Stimulated activated naive CD8-positive, alpha-beta T cell treated with anti-CD3 and anti-CD28 coated beads, Interleukin-15, Interleukin-2, amounts not matched to agents 100 ng/mL and 50 ng/mL, for 24 hours (primary cell): ENCODE data around the gene RIC8A.

Experiments
- H3K27ac Mint-ChIP-seq: one replicate; pipeline ENCODE4 v1.8.0; 2021; ENCODE audit warnings: mild to moderate bottlenecking, mixed read lengths
- H3K27me3 Mint-ChIP-seq: one replicate; pipeline ENCODE4 v1.8.0; 2021; ENCODE audit warnings: mixed read lengths
- H3K36me3 Mint-ChIP-seq: one replicate; pipeline ENCODE4 v1.8.0; 2021; ENCODE audit warnings: low read depth, mixed read lengths
- H3K4me1 Mint-ChIP-seq: one replicate; pipeline ENCODE4 v1.8.0; 2021; ENCODE audit warnings: low read depth, mixed read lengths
- H3K4me3 Mint-ChIP-seq: one replicate; pipeline ENCODE4 v1.8.0; 2021; ENCODE audit warnings: mild to moderate bottlenecking, mixed read lengths
- H3K9me3 Mint-ChIP-seq: one replicate; pipeline ENCODE4 v1.8.0; 2021; ENCODE audit warnings: mixed read lengths

The RIC8A gene

DNA sequence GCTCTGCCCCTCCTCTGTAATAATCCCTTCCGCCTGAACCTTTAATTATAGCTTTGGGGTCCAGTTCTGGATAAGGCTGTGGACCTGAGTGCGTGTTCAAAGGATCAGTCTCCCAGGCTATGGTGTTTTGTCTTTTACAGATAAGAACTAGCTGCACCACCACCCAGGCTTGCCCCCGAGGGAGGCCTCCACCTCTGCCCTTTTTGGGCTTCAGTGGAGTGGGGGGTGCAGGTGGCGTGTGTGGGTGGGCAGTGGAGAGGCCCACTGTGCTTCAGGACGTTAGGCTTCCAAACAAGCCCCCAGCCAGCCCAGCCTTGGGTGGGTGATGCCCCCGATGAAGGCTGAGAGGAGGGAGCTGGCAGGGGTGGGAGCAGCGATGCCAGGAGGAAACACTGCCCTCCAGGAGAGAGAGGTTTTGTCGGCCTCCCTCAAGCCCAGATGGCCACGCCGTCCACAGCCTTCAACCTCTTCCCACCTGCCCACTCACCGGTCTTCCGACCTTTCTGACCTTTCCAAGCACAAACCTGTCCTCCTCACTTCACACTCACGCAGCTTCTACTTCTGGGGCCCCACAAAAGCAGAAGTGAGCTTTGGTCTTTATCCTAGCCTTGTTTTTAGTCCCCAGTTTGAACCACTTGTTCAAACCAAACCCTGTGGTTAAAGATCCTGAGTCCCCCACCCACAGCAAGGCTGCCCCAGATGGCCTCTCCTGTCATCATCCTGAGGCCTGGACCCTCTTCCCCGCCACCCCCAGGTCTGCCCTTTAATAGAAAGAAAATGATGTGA lies 49.6 kb downstream of the RIC8A start:
- H3K4me3 Mint-ChIP-seq = no peak overlapping the region
- peaks cover 12% of the 10 kb centered on the region for H3K4me1 Mint-ChIP-seq
- H3K27ac Mint-ChIP-seq = no peak overlapping the region
- H3K36me3 Mint-ChIP-seq = peaks cover 11% of the 10 kb centered on the region
- H3K9me3 Mint-ChIP-seq = no peaks in the 10 kb centered on the region
- no peaks in the 10 kb centered on the region for H3K27me3 Mint-ChIP-seq

GRCh38 chr11:257766-258493 lies 50.4 kb downstream of the RIC8A start:
- Mint-ChIP-seq H3K27ac (no peak overlapping the region), H3K36me3 (peaks cover 3% of the 10 kb centered on the region), H3K4me3 (no peak overlapping the region), H3K9me3 (no peaks in the 10 kb centered on the region), H3K27me3 (no peaks in the 10 kb centered on the region), H3K4me1 (peaks cover 15% of the 10 kb centered on the region)

DNA sequence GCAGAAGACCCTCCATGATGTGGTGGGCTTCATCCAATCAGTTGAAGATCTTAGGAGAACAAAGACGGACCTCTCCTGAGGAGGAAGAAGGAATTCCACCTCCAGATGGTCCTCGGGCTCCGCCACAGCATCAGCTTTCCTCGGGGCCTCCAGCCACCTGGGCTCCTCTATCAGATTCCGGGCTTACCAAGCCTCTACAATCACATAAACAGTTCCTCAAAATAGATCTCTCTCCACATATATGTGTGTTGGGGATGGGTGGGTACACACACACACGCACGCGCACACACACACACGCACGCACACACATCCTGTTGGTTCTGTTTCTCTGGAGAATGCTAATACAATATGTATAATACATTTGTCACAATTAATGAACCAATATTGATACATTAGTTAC lies 51.9 kb downstream of the RIC8A start:
- Mint-ChIP-seq H3K9me3 (no peaks in the 10 kb centered on the region), H3K36me3 (no peaks in the 10 kb centered on the region), H3K27ac (no peak overlapping the region), H3K27me3 (no peaks in the 10 kb centered on the region), H3K4me1 (peaks cover 17% of the 10 kb centered on the region), H3K4me3 (no peak overlapping the region)

GRCh38 chr11:261624-262023 lies 54.1 kb downstream of the RIC8A start:
- Mint-ChIP-seq H3K27ac (no peak overlapping the region), H3K9me3 (no peaks in the 10 kb centered on the region), H3K4me3 (no peak overlapping the region), H3K36me3 (no peaks in the 10 kb centered on the region), H3K4me1 (peaks cover 21% of the 10 kb centered on the region), H3K27me3 (no peaks in the 10 kb centered on the region)
